EH (cell line): ENCODE measurements around the gene VAC14.

Experiments used
- DNase-seq: peaks from one replicate; pipeline ENCODE4 v3.0.0-alpha.2; 2015; ENCODE audit warnings: low read depth

Gene VAC14

DNA sequence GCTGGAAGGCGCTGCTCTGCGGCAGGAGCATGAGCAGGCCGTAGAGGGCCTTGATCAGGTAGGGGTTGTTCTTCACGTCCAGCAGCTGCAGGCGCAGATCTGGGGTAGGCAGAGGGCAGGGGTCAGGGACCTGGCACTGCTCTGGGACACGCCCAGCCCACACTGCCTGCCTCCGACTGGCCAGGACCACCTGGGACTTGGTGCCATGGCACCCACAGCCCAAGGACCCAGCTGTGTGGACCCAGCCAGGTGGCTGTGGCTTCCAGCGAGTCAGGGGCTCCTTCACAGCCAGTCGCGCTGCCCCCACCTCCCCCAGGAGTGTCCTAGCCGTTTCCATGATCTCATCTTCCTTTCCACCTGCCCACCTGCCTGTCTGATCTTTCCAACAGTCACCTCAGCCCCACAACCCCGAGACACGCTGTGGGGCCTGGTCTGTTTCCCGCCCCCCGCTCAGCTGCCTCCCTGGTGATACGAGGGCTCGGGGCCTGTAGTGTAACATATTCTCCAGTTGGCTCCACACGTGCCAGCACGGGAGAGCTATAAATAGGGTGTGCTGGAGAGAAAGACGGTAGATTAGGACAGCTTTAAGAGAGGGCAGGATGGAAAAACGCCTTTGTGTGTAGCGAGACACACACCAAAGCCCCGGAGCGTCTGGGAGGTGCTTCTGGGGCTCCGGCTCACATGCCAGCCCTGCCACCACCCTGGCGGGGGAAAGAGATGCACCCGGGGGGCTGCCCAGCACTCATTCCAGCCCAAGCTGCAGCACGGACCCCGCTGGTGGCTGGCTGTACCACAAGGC, 107.9 kb downstream of the VAC14 start:
- peak; percentile 76 for DNase-seq

DNA sequence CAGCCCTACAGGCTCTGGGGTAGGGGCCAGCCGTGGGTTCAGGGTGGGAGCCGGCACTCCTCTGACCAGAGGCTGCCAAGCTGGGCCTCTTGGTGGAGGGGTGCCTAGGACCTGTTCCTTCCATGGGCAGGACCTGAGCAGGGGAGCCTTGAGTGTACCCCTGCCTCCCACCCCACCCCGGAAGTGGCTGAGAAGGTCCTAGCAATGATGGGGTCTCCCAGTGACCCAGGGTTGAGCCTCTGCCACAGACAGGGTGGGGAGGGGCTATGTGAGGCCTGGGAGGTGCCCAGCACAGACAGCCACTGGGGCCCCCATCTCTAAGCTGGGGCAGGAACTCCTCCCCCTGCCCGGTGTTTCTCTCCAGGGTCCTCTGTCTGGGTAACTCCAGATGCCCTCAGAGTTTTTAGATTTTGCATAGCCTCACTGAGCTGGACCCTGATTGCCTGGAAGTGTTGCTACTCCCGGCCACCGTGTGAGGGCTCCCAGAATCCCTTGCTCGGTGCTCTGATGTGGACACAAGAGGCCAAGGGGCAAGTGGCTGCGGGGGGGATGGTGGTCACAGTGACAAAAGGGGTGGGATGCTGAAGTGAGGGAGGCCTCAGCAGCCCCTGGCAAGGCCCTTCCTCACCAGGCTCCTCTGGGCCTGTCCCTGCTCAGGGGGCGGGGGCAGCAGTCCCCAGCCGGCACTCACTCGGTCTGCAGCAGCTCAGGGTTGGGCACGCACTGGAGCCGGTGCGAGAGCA, 108.7 kb downstream of the VAC14 start:
- DNase-seq: no peak

GRCh38 chr16:70691223-70692129, 109.5 kb downstream of the VAC14 start:
- DNase-seq: peak; percentile 100

DNA sequence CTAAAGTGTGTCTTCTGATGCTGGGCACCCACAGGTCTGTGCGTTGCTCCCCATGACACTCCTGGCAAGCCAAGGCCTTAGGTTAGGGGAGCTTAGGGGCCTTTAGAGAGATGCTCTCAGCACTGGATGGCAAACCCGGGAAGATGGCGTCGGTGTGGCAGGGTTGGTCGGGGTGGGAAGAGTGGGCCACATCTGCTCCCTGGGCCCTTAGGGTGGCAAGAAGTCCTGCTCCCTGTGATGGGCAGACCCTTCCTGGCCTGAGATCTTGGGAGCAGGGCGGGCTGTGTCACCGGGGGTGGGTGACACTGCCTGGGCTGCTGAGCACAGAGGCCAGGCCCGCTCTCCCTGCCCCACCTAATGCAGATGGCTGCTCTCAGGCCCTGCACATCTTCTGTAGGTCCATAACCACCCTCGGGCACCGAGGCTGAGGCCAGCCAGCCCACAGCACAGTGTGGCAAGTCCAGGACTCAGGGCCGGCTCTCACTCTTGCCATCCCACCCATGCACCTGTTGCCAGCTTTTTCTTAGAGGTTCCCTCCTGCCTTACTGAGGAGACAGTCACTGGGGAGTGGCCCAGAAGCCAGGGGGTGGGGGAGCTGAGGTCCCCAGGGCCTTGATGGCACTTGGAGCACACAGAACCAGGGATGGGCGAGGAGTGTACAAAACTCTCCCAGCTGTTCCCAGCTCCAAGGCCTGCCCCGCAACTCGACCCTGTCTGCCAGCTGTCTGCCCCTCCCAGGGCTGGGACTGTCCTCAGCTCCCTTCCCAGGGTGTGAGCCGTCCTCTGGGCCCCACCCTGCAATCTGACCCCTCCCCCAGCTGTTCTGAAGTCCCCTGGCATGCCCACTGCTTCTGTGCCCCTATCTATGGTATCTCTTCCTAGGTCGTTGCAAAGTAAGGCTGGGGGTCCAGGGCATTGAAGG, 110.7 kb downstream of the VAC14 start:
- DNase-seq: no peak

- DNase-seq: no peak
Measured at GRCh38 chr16:70689035-70689969, 111.7 kb downstream of the VAC14 start.

DNA sequence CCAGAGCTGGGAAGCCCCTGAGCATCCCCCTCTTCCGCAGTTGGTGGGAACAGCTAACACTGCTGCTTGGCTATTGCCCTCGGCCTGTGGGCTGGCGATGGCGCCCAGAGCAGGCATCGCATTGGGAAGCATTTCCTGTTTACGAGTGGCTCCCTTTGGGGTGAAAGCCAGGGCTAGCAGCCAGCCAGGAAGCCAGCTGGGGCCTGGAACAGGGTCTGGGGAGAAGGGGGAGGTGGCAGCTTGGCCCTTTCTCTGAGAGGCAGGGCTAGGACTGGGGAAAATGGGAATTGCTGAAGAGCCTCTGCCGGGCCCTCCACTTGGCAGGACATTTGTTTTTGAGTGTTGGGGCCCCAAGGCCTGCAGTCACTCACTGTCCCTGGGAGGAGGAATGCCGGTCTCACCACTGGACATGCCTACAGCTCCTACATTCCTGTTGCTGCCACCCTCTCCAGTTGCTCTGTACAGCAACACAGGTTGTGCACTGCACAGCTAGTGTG, 112.7 kb downstream of the VAC14 start:
- peak; percentile 82 for DNase-seq

DNA sequence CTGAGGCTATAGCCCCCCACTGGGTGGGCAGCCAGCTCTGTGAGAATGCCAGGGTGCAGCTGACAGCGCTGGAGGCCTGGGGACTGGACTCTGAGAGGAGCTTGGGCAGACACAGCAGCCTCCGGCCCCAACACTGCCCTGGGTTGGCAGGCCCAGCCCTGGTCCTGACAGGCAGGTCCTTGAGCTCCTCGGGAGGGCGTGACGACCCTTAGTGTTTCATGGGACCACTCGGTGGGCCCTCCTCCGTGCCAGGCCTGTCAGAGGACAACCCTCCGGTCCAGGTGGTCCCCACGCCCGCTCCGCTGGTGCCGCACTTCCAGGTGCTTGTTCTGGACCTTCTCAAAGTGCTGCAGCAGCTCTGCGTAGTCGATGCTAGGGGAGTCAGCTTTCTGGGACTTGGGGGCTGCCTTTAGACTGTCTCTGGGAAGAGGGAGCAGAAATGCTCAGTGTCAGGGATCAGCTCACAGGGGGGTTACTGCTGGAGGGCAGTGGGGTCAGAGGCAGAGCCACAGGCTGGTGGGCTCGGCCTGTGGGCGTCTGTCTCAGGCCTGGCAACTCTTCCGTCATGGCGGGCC, 113.2 kb downstream of the VAC14 start:
- no peak for DNase-seq

DNA sequence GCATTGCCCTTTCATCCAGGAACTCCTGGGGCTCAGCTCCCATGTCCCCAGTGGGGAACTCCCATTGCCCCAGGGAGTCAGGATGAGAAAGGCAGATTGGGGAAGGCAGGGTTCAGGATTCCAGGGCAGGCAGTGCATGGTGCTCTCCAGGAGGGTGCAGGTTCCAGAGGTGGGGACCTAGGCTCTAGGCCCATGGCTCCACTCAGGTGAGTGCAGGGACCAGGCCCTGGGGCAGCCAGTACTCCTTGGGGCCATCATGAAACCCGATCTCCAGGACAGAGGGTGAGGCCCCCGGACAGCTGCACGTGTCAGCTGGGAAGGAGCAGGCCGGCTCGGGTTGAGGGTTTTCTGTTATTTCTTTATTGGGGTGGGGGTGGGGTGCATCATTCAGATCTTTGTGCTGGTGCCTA, 113.9 kb downstream of the VAC14 start:
- DNase-seq: no peak

- DNase-seq: no peak
Measured at GRCh38 chr16:70686376-70687101, 114.4 kb downstream of the VAC14 start.

DNA sequence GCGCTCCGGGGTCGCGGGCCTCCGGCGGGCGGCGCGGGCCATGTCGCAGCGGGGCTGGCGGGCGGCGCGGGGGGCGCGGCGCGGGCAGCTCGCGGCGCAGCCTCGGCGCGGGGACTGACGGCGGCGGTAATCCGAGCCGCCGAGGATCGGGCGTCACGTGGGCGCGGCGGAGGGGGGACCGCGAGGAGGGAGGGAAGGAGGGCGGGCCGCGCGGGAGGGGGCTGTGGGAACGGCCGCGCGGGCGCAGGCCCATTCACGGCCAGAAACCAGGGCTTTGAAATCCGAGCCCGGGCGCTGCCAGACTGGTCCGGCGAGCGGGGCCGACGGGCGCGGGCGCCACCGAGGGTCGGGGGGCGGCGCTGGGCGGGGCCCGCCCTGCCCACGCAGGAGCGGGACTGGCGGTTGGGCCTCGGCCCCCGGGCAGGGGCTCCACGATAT, 115.0 kb downstream of the VAC14 start, which contains the start of gene MTSS2:
Gene MTSS2 (minus strand): TSS at position 116 of the 438 bp plus-strand sequence. CDS start 262 bp downstream, outside the sequence.
- peak; percentile 91 for DNase-seq

DNA sequence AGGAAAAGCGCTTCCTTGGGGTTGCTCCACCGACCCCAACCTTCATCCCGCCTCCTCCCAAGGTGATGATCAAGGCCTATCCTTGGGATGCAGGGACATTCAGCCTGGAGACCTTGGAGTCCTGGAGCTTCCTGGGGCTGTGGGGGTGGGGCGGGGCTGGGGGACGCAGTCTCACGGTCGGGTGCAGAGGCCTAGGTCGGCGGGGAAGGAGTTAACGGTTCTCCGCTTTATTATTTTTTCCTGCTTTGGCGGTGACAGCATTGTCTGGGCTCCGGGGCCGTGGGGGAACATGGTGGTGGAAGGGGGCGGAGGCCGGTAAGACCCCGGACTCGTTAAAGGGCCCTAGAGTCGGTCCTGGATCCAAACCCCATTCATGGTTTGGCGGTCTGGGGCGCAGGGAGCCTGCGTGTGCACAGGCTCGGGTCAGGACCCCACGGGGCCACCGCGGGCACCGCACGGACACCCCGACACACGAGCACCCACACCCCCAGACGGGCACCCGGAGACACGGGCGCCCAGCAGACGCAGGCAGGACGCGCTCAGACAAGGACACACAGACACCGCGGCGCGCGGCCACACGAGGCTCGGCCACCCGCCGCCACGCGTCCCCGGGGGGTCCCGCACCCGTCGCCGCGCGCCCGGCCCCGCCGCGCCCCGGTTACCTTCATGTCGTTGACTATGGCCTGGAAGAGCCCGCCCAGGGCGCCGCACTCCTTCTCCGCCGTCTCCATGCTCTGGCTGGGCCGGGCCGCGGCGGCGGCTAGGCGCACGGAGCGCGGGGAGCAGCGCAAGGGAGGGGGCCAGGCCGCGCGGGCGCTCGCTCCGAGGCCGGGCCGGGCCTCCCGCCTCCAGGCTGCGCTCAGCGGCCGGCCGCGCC, 115.7 kb downstream of the VAC14 start:
- DNase-seq: peak; percentile 33

DNA sequence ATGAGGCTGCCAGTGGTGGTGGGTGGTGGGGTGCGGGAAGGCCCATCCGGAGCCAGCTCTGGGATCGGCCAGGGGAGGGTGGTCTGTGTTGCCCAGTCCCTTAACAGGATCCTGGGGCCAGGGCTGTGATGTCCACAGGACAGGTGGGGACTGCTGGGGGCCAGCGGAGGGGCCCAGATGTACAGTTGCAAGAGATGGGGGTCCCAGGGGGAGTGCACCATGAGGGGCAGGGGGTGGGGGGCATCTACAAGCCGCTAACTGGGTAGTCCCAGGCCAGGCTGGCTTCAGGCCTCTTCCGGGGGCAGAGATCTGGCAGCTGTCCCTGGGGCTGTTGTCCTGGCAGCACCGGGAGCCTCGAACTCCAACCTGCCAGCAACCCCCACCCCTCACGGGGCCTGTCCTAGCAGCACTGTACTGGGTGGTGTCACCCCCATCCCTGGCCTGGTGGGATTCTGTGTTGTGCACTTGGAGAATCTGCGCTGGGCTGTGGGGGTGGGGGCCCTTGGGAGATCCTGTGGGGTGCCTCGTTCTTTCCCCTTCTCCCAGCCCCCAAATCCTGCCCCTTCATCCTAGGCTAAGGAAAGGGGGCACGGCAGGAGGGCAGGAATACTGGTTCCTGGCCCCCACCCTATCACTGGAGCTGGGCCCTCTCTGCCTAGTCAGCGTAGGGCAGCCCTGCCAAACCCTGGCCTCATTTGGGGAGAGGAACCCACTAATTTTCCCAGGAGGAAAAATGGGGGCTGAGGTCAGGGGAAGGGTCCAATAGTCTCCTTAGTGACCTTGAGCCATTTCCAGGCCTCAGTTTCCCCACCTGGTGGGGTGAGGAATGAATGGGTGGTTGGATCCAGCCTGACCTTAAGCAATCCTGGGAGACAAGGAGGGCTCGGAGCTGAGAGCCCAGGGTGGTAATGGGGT, 116.6 kb downstream of the VAC14 start:
- peak; percentile 33 for DNase-seq

GRCh38 chr16:70683146-70683944, 117.6 kb downstream of the VAC14 start:
- DNase-seq: no peak

DNA sequence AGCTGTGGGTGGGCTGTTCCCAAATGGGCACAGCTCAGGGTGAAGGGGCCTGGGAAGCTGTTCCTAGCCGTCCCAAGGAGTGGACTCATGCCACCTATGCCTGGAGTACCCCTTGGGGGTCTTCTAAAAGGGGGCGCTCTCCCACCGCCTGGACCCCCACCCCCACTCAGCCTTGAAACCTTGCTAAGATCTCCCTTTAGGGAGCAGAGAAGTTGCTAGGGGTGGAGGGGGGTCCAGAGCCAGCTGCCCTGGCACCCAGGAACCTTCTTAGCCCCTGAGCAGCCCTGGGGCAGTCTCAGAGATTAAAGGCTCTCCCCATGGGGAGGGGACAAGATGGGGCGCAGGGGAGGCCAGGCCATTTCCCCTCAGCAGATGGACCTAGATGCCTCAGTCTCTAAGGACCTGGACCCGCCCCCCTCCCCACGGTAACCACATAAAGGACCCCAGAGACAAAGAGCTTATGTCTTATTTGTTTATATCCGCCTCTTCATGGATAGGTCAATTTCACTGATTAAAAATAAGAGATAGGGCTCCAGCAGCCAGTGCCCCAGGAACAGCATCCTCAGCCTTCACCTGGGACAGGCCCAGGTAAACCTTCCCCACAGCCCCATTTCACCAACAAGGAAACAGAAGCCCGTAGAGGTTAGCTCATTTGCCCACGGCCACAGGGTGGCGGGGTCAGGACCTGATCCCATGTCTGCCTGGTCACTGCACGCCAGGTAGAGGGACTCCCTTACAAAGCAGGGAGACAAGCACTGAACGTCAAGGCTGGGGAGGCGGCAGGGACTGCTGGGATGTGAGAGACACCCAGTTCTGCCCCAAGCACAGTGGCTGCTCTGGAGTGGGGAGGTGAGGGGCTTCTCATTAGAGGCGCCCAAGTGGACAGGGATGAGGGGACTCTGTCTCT, 118.5 kb downstream of the VAC14 start:
- DNase-seq: no peak
